OCI-LY3 (cell line): ENCODE results near the gene RARG.

Experiments used
- CTCF ChIP-seq: fragments of 200-600, 300-600 bp; sonication (generic); IDR thresholded peaks from 2 replicates; pipeline ENCODE4 v1.5.1; 2014; ENCODE audit warnings: antibody characterized with exemption, low read length, low read depth
- EZH2phosphoT487 ChIP-seq: fragments of 200-600 bp; shearing (Covaris generic); IDR thresholded peaks from 2 replicates; pipeline ENCODE4 v1.6.1; 2018; ENCODE audit warnings: antibody characterized with exemption, mixed run types, low read depth

GRCh38 chr12:53173085-53173715 lies 58.8 kb downstream of the RARG start:
- no peak for TF ChIP-seq CTCF
- TF ChIP-seq EZH2phosphoT487: no peak
